Memory B cell (primary cell): ENCODE measurements around the gene IKZF1.

Source experiments
- ATAC-seq: fragments of 150-1000 bp; cut with Tn5 transposase; 2 replicates; pipeline ENCODE4 v1.10.0; 2021; ENCODE audit warnings: low read depth, mild to moderate bottlenecking, moderate library complexity
- DNase-seq, 2 donors: peaks; one replicate each; pipeline ENCODE4 v3.0.0; 2022; ENCODE audit warnings: low spot score in 2 of 2
- H3K27ac Mint-ChIP-seq: one replicate; pipeline ENCODE4 v1.8.0; 2022; ENCODE audit warnings: mild to moderate bottlenecking, moderate library complexity, mixed read lengths
- H3K27me3 Mint-ChIP-seq: one replicate; pipeline ENCODE4 v1.8.0; 2022; ENCODE audit warnings: mixed read lengths
- H3K36me3 Mint-ChIP-seq: one replicate; pipeline ENCODE4 v1.8.0; 2022; ENCODE audit warnings: mild to moderate bottlenecking, mixed read lengths
- H3K4me1 Mint-ChIP-seq: one replicate; pipeline ENCODE4 v1.8.0; 2022; ENCODE audit warnings: mixed read lengths
- H3K4me3 Mint-ChIP-seq: one replicate; pipeline ENCODE4 v1.8.0; 2022; ENCODE audit warnings: mild to moderate bottlenecking, moderate library complexity, mixed read lengths
- H3K9me3 Mint-ChIP-seq: one replicate; pipeline ENCODE4 v1.8.0; 2022; ENCODE audit warnings: mixed read lengths

Gene IKZF1

GRCh38 chr7:50295133-50295532 is 9.4 kb upstream of the IKZF1 start:
- H3K9me3 Mint-ChIP-seq, result no peaks in the 10 kb centered on the region
- no peak overlapping the region for H3K4me3 Mint-ChIP-seq
- ATAC-seq, result no peak
- DNase-seq, result no peak
- no peaks in the 10 kb centered on the region for H3K36me3 Mint-ChIP-seq
- no peak overlapping the region for H3K27ac Mint-ChIP-seq
- peaks cover 38% of the 10 kb centered on the region for H3K4me1 Mint-ChIP-seq
- H3K27me3 Mint-ChIP-seq, result no peaks in the 10 kb centered on the region

DNA sequence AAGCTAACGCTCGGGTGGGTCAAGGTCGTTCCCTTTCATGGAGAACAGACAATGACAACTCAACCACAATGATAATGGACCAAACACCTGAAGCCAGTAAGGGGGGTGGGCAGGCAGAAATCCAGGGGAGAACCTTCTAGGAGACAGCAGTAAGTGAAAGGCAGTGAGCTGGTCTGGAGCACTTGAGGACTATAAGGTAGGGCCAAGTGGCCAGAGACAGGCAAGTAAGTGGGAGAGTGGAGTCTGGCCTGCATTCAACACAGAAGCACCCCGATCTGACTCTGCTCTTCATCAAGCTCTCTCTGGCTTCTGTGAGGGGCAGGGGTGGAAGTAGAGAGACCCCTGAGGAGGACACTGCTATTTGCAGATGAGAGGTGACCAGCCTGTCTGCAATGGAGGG is 7.7 kb upstream of the IKZF1 start:
- Mint-ChIP-seq H3K4me1 (peaks cover 39% of the 10 kb centered on the region), H3K27me3 (no peaks in the 10 kb centered on the region), H3K36me3 (no peaks in the 10 kb centered on the region), H3K4me3 (no peak overlapping the region), H3K9me3 (no peaks in the 10 kb centered on the region), H3K27ac (no peak overlapping the region)
- DNase-seq (no peak), ATAC-seq (no peak)

- H3K27me3 Mint-ChIP-seq, result no peaks in the 10 kb centered on the region
- peaks cover 25% of the 10 kb centered on the region for H3K4me1 Mint-ChIP-seq
- ATAC-seq, result no peak
- no peak for DNase-seq
- H3K36me3 Mint-ChIP-seq, result no peaks in the 10 kb centered on the region
- H3K4me3 Mint-ChIP-seq, result no peak overlapping the region
- no peak overlapping the region for H3K27ac Mint-ChIP-seq
- H3K9me3 Mint-ChIP-seq, result no peaks in the 10 kb centered on the region
Observed at GRCh38 chr7:50298811-50299562, 5.5 kb upstream of the IKZF1 start.

DNA sequence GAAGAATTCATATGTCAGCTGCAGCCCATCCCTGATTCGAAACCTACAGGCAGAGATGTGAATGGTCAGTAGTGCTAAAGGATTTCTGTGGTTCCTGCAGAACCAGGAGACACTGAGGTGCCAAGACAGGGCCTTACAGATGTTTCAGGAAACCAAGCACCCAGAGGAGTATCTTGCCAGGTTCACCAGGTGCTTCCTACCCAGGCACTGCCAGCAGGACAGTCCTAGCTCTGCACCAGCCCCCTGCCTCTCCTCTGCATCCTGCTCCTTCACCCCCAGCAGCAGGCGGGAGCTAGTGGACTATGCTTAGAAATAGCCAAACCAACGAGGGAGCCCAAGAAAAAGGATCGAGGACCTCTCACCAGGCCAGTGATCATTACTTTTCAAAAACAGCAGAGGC is 4.2 kb upstream of the IKZF1 start:
- no peak overlapping the region for H3K4me3 Mint-ChIP-seq

GRCh38 chr7:50302486-50303334 is 1.8 kb upstream of the IKZF1 start:
- H3K36me3 Mint-ChIP-seq, result peaks cover 9% of the 10 kb centered on the region
- no peak for ATAC-seq
- H3K27ac Mint-ChIP-seq, result peak overlapping the region; percentile 72

More for the DNA sequence above, 4.2 kb upstream of the IKZF1 start:
- no peak for DNase-seq
- Mint-ChIP-seq H3K36me3 (peaks cover 2% of the 10 kb centered on the region), H3K9me3 (no peaks in the 10 kb centered on the region), H3K4me1 (peaks cover 22% of the 10 kb centered on the region), H3K27ac (peak overlapping the region; percentile 31), H3K27me3 (no peaks in the 10 kb centered on the region)
- ATAC-seq, result no peak

GRCh38 chr7:50303335-50304128 is 984 bp upstream of the IKZF1 start:
- no peaks in the 10 kb centered on the region for H3K27me3 Mint-ChIP-seq
- peaks cover 20% of the 10 kb centered on the region for H3K4me1 Mint-ChIP-seq
- H3K27ac Mint-ChIP-seq, result peak overlapping the region; percentile 72
- DNase-seq, result peak in 1 of 2 donors; percentile 39
- no peaks in the 10 kb centered on the region for H3K9me3 Mint-ChIP-seq
- peak; percentile 48 for ATAC-seq
- H3K36me3 Mint-ChIP-seq, result peaks cover 9% of the 10 kb centered on the region
- peak overlapping the region; percentile 81 for H3K4me3 Mint-ChIP-seq

More at GRCh38 chr7:50302486-50303334, 1.8 kb upstream of the IKZF1 start:
- Mint-ChIP-seq H3K4me1 (peaks cover 20% of the 10 kb centered on the region), H3K27me3 (no peaks in the 10 kb centered on the region), H3K4me3 (peak overlapping the region; percentile 81), H3K9me3 (no peaks in the 10 kb centered on the region)
- DNase-seq, result no peak

DNA sequence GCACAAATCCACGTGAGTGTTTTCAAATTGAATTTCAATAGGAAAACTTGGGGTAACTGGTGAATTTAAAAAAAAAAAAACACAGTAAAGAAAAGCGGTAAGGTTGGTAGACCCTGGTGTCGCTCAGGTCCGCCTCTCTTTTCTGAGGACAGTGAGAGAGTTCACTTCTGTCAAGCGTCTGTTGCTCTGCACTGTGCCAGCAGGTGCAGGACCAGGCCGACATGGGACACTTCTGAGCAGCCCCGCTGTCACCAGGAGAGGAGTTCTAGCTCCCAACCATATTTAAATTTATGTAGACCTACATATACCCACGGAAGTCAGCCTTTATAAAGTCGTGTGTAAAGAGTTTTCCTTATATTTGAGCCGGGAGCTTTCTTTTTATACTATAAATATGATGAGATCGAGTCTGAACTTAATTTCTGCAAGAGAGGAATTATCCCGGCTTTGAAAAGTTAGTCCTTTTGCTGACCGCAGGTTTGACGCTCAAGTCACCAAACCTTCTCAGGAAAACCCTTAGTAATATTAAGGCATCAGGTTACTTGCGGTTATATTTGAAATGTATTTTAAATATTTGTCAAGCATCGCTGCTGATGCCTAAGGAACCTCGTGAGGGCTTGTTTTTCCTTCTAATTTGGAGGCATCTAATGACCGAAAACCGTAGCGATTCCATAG is 531 bp downstream of the IKZF1 start:
- H3K27me3 Mint-ChIP-seq, result no peaks in the 10 kb centered on the region
- H3K4me3 Mint-ChIP-seq, result peak overlapping the region; percentile 100
- H3K36me3 Mint-ChIP-seq, result peaks cover 16% of the 10 kb centered on the region
- peaks cover 20% of the 10 kb centered on the region for H3K4me1 Mint-ChIP-seq
- ATAC-seq, result peak; percentile 67
- peak; percentile 52 to 53 for DNase-seq
- peak overlapping the region; percentile 96 for H3K27ac Mint-ChIP-seq
- H3K9me3 Mint-ChIP-seq, result no peaks in the 10 kb centered on the region

DNA sequence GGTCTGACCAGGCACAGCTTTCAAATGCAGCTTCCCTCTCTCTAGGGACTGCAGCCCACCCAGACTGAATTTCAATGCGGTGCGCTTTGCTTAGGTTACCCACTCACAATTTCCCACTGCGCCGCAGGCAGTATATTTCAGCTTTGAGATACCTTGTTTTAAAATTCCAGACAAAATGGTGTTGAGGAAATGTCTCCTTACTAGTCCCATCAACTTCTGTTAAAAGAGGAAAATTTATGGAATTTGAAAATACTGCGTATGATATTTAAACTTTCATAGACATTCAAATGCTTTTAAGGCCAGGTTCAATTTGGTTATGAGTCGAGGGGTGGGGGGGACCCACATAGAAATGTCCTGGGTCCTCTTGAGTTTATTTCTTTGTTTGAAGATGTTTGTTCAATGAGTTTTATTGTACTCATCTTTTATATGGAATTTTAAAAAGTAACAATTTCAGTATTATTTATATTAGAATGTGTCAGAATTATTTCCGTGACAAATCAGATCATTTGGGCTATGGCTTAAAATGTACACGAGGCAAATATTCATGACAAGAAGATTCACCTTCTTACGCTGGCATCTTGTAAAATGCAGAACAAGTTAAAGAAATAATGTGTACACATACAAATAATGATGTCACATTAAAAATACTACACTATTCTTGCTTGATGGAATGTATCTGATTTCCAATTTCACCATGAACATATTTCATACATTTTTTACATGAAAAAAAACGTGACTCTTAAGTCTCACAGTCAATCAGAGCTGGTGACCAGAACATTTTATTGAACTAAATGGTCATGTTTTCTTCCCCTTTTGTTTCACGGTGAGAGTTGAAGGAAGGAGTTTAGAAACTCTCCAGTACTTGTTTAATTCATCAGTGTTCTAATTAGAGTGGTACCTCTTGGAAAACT is 1.3 kb downstream of the IKZF1 start:
- H3K27me3 Mint-ChIP-seq, result no peaks in the 10 kb centered on the region
- peak overlapping the region; percentile 96 for H3K27ac Mint-ChIP-seq
- no peak for DNase-seq
- ATAC-seq, result no peak
- no peaks in the 10 kb centered on the region for H3K9me3 Mint-ChIP-seq
- peaks cover 21% of the 10 kb centered on the region for H3K4me1 Mint-ChIP-seq
- peak overlapping the region; percentile 100 for H3K4me3 Mint-ChIP-seq
- H3K36me3 Mint-ChIP-seq, result peaks cover 16% of the 10 kb centered on the region

DNA sequence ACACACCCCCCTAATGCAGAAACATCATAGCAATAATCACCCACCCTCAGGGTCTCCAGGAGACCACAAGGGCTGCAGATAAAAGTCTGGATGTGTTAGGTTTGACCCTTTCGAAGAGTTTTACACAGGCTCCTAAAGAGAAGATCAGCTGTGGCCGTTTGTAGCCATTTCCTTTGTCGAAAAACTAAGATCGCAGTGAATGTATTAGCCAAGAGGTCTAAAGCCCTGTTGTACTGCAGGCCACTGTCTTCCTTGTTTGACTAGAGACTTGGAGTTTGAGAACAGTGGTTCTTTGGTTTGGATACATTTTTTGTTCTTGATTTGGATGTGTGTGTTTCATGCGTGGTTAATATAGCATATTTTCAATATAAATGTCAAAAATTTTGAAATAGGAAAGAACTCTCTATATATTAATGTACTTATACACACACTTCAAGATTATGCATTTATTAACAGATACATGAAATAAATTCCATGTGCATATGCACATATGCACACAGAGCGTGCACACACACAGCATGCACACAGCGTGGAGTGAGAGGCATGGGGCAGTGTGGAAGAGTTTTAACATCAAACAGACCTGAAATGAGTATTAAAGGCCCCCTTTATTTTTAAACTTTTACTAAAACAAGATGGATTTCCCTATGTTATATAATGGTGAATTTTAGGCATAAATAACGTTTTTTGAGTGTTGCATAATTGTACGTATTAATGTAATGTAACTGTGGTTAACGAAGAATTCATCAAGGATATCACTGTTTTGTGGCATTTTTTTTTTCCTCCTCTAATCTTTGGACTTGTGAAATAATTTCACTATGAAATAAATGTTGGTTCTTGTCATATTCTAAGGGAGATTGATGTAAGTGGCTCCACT is 2.2 kb downstream of the IKZF1 start:
- no peak for ATAC-seq
- H3K9me3 Mint-ChIP-seq, result no peaks in the 10 kb centered on the region
- H3K27ac Mint-ChIP-seq, result peak overlapping the region; percentile 96
- no peak for DNase-seq
- H3K4me3 Mint-ChIP-seq, result peak overlapping the region; percentile 100
- H3K27me3 Mint-ChIP-seq, result no peaks in the 10 kb centered on the region
- peaks cover 16% of the 10 kb centered on the region for H3K36me3 Mint-ChIP-seq
- H3K4me1 Mint-ChIP-seq, result peaks cover 21% of the 10 kb centered on the region

- Mint-ChIP-seq H3K27ac (peak overlapping the region; percentile 96), H3K4me1 (peaks cover 26% of the 10 kb centered on the region), H3K9me3 (no peaks in the 10 kb centered on the region), H3K36me3 (peaks cover 16% of the 10 kb centered on the region), H3K4me3 (peak overlapping the region; percentile 100), H3K27me3 (no peaks in the 10 kb centered on the region)
- no peak for DNase-seq
- peak; percentile 27 for ATAC-seq
Observed at GRCh38 chr7:50307368-50308032, 3.0 kb downstream of the IKZF1 start.

GRCh38 chr7:50308203-50308531 is 3.7 kb downstream of the IKZF1 start:
- no peak for DNase-seq
- peaks cover 27% of the 10 kb centered on the region for H3K4me1 Mint-ChIP-seq

More at GRCh38 chr7:50308203-50308531, 3.7 kb downstream of the IKZF1 start:
- Mint-ChIP-seq H3K4me3 (peak overlapping the region; percentile 100), H3K9me3 (no peaks in the 10 kb centered on the region), H3K36me3 (peaks cover 16% of the 10 kb centered on the region), H3K27me3 (no peaks in the 10 kb centered on the region), H3K27ac (peak overlapping the region; percentile 96)
- ATAC-seq, result no peak
